Stimulated activated CD8-positive, alpha-beta memory T cell treated with anti-CD3 and anti-CD28 coated beads, Interleukin-2, amount 100 ng/mL, for 1 hour (primary cell): ENCODE data around the gene SERPINF2.
"Not testable (repeated sequence)": the region's sequence is repeated elsewhere in the genome, so short reads cannot be mapped to it uniquely, and the experiment has no call there.

Experiments
- DNase-seq, 2 donors: peaks; one replicate each; pipeline ENCODE4 v3.0.0-alpha.2; 2020; ENCODE audit warnings: low read depth in 2 of 2

Gene SERPINF2

DNA sequence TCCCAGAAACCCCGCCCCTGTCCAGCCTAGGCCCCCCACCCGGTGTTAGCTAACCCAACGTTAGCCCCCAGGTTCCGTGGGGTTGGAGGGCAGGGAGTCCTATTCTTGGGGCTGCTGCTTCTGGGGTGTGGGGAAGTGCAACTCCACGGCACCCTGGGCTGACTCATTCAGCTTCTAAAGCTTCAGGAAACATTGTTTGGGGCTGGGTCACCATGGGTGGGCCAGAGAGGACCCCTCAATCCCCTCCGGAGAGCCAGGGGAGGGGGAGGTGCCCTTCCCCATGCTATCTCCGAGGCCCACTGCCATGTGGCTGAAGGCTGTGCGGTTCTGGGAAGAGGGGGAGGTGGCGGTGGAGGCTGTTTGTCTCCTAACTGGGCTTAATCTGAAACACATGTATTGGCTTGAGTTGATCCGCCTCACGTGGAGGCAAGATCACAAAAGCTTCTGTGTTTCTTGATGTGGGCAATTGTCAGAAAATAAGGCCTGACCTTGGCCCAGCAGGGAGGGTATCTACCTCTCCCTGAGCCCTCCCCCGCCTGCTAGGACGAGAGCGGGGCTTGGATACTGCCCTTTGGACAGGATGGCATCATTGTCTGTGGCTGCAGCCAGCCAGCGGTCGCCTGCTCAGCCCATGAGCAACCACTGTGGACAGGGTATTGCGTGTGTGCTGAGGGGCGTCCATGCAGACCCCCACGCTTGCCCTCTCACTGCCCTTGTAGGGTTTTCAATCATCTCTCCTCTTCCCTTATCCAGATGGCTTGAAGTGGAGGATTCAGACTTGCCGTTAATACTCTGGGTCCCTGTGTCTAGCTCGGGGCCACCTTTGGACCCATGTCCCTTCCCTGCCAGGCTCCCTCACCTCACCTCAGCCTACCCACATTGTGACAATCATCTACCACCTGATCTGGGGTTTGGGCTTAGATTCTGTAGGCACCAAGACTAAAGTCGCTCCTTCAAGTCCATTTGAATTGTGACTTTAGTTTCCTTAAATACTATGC, 20.5 kb downstream of the SERPINF2 start:
- DNase-seq, result no peak

DNA sequence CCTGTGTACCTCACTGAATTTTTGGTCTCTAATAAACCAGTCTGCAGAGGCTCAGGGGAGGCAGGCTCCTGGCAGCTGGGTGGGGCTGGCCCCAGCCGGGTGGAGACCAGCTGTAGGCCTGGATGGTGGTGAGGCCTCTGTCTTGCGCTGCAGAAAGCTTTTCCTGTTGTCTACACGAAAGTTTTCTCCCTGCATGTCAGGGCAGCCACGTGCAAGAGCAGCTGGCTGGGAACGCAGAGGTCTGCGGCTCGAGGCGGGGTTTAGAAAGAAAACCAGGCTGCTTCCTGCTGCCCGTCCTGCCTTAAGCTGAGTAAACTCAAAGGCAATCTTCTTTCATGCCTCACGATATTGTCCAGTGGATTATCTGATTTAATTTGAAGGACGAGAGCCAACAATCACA, 21.6 kb downstream of the SERPINF2 start:
- DNase-seq, result peak; percentile 14 to 23

DNA sequence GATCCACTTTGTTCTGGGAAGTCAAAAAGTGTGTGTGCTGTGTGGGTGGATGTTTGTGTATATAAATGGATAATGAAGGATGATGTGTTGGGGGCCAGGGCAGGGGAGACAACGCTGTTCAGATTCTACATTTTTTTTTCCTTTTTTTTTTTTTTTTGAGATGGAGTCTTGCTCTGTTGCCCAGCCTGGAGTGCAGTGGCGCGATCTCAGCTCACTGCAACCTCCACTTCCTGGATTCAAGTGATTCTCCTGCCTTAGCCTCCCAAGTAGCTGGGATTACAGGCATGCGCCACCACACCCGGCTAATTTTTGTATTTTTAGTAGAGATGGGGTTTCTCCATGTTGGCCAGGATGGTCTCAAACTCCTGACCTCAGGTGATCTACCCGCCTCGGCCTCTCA, 22.0 kb downstream of the SERPINF2 start:
- DNase-seq, result not testable (repeated sequence)

DNA sequence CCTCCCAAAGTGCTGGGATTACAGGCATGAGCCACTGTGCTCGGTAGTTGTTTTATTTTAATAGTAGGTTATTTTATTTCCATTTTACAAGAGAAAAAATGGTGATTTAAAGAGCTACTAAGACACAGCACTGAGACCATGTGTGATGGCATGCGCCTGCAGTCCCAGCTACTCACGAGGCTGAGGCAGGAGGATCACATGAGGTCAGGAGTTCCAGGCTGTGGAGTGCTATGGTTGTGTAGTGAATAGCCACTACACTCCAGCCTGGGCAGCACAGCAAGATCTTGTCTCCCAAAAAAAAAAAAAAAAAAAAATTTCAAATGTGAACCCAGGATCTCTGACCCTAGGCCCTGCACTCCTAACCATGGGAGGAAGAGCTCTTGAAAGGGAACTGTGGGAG, 22.9 kb downstream of the SERPINF2 start:
- no peak for DNase-seq

DNA sequence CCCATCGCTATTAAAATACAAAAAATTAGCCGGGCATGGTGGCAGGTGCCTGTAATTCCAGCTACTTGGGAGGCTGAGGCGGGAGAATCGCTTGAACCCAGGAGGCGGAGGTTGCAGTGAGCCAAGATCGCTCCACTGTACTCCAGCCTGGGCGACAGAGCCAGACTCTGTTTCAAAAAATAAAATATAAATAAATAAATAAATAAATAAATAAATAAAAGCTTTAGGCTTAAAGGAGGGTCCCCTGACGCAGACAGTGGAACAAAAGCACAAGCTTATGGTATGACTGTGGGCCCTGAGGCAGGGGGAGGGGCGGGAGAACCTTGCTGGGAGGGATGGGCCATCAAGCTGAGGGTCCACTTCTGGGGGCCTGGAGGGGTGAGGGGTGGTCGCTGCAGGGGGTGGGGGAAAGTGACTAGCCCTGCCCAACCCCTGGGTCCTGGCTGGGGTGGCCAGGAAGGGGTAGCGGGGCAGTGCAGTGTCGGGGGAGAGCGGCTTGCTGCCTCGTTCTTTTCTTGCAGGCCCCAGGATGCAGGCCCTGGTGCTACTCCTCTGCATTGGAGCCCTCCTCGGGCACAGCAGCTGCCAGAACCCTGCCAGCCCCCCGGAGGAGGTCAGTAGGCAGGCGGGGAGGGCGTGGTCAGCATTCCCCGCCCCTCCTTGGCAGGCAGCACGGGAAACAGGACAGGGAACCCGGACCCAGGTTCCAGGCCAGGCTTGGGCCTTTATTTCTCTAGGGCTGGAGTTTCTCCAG, 23.9 kb downstream of the SERPINF2 start:
- DNase-seq, result no peak

DNA sequence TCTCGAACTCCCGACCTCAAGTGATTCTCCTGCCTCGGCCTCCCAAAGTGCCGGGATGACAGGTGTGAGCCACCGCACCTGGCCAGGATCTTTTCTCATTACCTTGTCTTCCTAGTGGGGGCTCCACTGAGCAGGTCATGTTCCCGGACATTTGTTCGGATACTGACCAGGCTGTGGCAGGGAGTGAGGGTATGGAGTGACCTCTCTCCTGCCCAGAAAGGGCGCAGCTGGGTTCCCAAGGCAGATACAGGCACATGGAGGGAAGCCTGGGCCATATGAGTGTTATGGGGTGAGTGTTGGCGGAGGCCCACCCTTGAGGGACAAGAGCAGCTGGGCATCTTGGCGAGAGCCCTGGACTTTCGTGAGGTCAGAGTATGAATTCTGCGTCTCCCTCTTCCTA, 24.7 kb downstream of the SERPINF2 start:
- no peak for DNase-seq

DNA sequence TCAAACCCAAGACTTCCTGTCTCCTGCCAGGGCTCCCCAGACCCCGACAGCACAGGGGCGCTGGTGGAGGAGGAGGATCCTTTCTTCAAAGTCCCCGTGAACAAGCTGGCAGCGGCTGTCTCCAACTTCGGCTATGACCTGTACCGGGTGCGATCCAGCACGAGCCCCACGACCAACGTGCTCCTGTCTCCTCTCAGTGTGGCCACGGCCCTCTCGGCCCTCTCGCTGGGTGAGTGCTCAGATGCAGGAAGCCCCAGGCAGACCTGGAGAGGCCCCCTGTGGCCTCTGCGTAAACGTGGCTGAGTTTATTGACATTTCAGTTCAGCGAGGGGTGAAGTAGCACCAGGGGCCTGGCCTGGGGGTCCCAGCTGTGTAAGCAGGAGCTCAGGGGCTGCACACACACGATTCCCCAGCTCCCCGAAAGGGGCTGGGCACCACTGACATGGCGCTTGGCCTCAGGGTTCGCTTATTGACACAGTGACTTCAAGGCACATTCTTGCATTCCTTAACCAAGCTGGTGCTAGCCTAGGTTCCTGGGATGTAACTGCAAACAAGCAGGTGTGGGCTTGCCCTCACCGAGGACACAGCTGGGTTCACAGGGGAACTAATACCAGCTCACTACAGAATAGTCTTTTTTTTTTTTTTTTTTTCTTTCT, 27.3 kb downstream of the SERPINF2 start:
- no peak for DNase-seq

DNA sequence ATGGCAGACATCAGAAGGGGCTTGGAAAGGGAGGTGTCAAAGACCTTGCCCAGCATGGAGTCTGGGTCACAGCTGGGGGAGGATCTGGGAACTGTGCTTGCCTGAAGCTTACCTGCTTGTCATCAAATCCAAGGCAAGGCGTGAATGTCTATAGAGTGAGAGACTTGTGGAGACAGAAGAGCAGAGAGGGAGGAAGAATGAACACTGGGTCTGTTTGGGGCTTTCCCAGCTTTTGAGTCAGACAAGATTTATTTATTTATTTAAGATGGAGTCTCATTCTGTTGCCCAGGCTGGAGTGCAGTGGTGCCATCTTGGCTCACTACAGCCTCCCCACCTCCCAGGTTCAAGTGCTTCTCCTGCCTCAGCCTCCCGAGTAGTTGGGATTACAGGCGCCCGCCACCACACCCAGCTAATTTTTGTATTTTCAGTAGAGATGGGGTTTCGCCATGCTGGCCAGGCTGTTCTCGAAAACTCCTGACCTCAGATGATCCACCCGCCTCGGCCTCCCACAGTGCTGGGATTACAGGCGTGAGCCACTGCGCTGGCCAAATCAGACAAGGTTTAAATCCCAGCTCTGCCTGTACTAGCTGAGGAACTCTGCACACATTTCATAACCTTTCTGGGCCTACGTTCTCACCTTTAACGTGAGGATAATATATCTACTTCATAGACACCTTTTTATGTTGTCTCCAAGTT, 30.5 kb downstream of the SERPINF2 start:
- not testable (repeated sequence) for DNase-seq

DNA sequence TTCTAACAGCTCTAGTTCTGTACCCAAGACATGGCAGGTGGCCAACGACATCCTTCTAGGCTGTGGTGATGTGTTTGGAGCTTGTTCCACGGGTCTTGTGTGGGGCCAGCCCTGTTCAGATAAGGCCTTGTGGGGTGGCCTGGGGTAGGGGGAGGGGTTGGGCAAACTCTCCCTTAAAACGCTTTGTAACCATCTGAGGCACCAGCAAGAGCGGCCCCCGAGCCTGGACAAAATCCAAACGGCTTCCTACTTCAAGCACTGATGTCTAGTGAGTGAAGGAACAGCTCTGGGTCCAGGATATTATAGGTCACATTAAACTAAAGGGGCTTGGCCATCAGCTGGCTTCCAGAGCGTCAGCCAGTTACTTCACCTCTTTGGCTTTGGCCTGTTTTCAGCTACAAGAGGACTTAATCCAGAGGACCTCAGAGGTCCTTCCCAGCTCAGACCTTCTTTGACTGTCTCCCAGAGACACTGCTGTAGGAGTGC, 31.1 kb downstream of the SERPINF2 start:
- no peak for DNase-seq

DNA sequence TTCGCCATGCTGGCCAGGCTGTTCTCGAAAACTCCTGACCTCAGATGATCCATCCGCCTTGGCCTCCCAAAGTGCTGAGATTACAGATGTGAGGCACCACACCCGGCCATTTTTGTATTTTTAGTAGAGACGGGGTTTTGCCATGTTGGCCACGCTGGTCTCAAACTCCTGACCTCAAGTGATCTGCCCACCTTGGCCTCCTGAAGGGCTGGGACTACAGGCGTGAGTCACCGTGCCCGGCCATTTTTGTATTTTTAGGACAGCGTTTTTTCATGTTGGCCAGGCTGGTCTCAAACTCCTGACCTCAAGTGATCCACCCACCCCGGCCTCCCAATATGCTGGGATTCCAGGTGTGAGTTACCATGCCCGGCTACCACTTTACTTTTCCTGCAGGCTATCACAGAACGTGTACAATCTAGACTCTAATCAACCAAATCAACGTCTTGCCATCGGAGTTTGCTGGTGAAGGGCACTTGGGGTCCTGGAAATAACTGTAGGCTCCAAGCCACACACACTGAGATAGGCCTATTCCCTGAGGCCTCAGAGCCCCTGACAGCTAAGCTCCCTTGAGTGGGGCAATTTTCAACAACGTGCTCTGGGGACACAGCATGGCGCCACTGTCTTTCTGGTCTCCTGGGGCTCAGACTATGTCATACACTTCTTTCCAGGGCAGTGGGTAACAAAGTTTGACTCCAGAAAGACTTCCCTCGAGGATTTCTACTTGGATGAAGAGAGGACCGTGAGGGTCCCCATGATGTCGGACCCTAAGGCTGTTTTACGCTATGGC, 31.9 kb downstream of the SERPINF2 start:
- DNase-seq, result no peak

DNA sequence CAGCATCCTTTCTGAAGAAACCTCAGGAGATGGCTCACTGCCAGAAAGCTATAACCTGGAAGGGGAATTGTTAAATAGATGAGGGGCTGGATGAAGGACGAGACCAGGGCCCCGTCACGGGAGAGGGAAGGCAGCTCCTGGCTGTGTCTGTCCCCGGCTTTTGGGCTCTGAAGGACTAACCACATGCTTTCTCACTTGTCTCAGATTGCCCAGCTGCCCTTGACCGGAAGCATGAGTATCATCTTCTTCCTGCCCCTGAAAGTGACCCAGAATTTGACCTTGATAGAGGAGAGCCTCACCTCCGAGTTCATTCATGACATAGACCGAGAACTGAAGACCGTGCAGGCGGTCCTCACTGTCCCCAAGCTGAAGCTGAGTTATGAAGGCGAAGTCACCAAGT, 33.7 kb downstream of the SERPINF2 start:
- DNase-seq, result no peak

DNA sequence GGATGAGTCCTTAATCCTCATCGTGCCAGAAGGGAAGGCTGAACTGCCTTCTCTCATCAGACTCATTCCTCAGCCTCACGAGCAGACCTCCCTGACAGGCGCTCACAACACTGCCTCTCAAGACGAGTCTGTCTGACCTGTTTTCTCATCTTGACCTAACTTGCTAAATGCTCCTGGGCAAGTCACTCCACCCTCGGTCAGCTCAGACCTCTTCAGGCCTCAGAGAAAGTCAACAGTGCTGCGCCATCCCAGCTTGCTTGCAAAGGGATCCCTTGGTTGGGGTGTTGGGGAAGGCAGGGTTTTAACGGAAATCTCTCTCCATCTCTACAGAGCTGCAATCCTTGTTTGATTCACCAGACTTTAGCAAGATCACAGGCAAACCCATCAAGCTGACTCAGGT, 34.2 kb downstream of the SERPINF2 start:
- no peak for DNase-seq

DNA sequence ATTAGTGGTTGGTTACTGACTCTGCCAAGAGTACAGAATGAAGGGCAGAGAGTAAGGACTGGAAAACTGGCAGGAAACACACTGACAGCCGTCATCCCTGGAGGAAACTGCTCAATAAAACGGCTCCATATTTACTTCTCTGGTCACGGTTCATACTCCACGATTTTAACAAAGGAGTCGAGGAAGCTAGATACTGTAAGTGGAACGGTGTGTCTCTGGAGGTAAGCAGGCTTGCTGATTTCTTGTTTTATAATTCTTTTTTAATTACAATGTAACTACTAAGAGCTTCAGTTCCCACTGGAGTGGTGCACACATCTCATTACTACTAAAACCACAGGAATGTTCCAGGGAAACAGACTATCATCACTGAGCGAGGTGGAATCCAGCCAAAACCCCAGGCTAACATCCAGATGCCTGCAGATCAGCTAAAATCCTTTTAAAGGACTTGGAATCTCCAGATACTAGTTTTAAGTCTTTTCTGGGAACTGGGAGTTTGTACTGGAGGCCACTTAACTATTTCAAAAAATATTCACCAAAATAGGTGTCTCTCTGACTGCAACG, 37.0 kb downstream of the SERPINF2 start:
- DNase-seq, result no peak

DNA sequence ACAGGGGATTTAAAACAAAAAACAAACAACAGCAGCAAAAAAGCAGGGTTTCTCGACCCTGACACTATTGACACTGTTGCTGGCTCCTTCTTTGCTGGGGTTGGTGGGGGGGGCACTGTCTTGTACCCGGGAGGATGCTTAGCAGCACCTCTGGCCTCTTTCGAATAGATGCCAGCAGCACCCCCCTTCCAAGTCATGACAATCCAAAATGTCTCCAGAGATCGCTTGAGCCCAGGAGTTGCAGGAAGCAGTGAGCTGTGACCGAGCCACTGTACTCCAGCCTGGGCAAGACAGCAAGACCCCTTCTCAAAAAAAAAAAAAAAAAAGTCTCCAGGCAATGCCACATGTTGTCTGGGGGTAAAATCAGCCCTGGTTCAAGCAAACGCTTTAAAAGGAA, 39.5 kb downstream of the SERPINF2 start:
- no peak for DNase-seq

DNA sequence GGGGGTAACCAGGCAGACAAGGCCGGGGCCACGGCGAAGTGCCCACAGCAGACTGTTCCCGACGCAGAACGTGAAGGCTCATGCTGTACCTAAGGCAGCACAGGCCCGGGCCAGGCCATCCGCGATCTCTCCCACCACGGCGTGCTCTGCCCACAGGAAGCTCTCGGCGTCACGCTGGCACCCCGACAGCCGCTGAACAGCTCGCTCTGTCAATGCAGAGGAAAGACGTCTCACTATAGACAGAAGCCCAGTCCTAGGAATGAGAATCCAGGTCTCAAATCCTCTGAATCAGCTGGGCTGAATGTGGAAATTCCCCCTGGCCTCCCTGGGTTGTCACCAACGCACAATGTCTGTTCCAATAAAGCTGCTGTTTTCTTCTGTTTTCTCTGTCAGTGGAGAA, 40.6 kb downstream of the SERPINF2 start:
- DNase-seq, result no peak

DNA sequence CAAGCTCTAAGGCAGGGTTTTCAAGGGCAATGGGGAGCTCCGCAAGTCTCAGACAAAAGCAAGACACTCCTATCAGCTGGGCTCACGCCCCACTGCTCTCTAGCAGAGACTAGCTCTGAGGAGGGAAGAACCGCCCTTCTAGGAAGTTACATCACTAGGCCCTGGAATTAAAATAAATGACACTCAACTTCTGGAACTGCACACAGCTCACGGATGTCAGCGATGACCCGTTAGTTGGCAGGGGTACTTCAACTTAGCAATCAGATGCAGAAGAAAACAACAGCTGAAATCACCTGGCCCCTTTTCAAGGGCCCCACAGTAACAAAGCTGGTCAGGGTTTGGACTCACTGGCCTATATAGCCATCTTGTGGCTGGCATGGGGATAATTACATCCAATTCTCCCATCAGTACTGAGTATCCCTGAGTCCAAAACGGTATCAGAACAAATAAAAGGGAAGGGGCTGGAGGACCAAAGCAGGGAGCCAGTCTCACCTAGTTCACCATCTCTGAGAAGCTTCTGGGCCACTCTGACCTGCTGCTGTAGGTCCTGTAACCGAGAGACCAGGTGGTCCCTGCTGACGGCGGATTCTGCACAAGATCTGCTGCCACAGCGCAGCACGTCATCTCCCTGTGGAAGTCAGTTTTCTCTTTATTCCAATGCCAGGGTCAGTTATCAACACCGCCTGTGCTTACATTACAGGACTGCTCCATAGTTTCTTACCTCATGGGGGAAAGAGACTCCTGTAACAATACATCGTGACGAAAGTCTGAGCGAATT, 41.4 kb downstream of the SERPINF2 start:
- no peak for DNase-seq

DNA sequence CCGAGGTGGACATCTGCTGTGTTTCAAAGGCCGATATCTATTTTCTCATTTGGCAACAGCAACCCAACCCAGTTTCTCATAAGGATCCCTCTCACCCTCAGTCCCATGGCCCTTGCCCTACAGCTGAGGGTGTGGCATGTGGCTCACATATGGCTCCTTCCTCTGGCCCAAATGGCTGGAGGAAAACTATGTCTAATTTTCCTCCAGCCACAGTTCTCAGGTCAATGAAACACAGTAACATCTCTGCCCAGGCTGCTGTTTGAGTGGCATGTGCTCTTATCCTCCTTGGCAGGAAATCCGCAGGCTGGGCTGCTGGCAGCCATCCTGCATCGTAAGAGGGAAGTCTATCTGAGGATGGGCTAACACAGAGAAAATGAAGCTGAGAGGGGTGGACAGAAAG, 43.3 kb downstream of the SERPINF2 start:
- no peak for DNase-seq

DNA sequence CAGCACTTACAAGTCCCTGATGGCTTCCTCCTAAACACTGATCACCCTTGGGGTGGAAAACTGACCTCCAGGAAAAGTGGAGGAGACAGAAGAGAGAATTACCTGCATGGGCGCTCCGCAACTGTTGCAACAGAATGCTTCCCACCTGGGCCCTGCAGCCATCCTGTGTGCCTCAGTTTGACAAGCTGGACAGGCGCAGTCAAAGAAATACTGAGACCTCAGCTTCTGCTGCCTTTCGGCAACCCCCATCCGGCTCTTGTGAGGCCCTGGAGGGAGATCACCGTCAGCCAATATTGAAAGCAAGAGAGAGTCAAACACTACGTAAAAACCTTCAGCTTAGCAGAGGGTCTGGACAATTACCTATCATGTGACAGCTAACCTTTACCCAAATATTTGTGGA, 44.0 kb downstream of the SERPINF2 start:
- no peak for DNase-seq

DNA sequence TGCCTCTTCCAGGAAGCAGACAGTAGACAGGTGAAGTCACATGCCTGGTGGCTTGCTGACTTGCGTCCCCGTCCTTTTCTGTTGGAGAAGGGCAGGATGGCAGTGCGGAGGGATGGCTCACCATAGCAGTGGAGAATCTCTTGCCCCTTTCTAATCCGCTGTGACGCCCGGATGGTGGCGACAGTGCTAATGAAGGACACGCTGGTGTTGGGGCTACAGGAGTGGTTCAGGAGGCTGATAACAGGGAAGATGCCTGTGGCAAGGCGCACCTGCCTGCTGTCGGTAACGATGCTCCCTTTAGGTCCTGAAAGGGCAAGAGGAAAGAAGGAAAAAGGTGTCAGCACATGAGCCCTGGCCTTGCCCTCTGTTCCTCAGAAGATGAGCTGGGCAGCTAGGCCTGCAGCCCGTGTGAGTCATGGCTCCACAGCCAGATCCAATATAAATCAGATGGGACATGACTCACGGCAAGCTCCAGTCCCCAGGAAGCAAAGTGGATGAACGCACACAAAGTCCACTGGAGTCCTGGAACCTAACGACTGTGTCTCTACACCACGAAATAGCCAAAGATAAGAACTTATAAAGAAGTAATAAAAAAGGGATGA, 44.7 kb downstream of the SERPINF2 start:
- DNase-seq, result no peak
